ENCODE results near the gene BIRC2. TPM values are rescaled to one million over a fixed set of nuclear protein-coding genes. Genes with fewer than 3 reads are reported as not detected.

The BIRC2 gene
- total and polyA plus RNA-seq, 9 donors = 23.7 to 57.8 (median 33.6) TPM

DNA sequence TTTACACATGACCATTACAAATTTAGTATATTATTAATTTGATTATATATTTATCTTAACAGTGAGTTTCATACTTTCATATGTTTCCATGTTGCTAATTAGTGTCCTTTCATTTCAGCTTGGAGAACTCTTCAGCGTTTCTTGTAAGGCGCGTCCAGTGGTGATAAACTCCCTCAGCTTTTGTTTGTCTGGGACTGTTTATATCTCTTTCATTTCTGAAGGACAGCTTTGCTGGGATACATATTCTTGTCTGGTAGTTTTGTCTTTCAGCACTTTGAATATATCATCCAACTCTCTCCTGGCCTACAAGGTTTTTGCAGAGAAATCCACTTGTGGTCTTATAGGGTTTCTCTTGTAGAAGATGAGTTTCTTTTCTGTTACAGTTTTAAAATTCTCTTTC is 12.4 kb downstream of the BIRC2 start:
- Histone ChIP-seq H3K36me3 (no peaks in the 10 kb centered on the region), H3K4me3 (no peak overlapping the region), H3K27ac (no peak overlapping the region), H3K9me3 (no peaks in the 10 kb centered on the region), H3K27me3 (no peaks in the 10 kb centered on the region), H3K4me1 (ENCODE audit: insufficient read depth) (no peaks in the 10 kb centered on the region)
- DNase-seq = no peak
- WGBS, 3 donors = 66 to 97% (median 80%) methylated on average over 3 of the region's 3 CpGs
- TF ChIP-seq, protein P1, sequence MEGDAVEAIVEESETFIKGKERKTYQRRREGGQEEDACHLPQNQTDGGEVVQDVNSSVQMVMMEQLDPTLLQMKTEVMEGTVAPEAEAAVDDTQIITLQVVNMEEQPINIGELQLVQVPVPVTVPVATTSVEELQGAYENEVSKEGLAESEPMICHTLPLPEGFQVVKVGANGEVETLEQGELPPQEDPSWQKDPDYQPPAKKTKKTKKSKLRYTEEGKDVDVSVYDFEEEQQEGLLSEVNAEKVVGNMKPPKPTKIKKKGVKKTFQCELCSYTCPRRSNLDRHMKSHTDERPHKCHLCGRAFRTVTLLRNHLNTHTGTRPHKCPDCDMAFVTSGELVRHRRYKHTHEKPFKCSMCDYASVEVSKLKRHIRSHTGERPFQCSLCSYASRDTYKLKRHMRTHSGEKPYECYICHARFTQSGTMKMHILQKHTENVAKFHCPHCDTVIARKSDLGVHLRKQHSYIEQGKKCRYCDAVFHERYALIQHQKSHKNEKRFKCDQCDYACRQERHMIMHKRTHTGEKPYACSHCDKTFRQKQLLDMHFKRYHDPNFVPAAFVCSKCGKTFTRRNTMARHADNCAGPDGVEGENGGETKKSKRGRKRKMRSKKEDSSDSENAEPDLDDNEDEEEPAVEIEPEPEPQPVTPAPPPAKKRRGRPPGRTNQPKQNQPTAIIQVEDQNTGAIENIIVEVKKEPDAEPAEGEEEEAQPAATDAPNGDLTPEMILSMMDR (IDR thresholded peaks at IDR 0.05) = no peak
- TF ChIP-seq POLR2A (IDR thresholded peaks at IDR 0.05) = no peak
- no peak for TF ChIP-seq EP300 (IDR thresholded peaks at IDR 0.05)
- intact Hi-C loops (cut with DNase I) = no loop called here

DNA sequence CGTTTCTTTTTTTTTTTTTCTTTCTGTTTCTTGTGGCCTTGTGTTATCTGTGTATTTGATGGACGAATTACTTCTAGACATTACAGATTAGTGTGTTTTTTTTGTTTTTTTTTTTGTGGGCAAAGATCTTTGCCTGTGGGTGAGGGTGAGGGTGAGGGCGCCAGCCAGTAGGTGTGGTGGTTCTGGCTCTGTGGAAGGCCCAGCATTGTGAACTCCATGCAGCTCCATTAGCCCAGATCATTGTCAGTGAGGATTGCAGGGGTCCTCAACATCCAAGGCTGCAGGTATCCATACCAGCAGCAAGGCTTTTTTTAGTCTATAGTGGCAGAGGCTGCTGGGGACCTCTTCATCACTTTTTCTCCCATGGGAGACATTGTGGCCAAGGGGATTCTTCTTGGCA is 13.7 kb downstream of the BIRC2 start:
- Histone ChIP-seq H3K9me3 (no peaks in the 10 kb centered on the region), H3K27me3 (no peaks in the 10 kb centered on the region), H3K4me3 (no peak overlapping the region), H3K4me1 (ENCODE audit: insufficient read depth) (no peaks in the 10 kb centered on the region), H3K36me3 (no peaks in the 10 kb centered on the region), H3K27ac (no peak overlapping the region)
- WGBS, 3 donors = 74 to 85% (median 80%) methylated on average over 3 of the region's 3 CpGs
- TF ChIP-seq, protein P1 (IDR thresholded peaks at IDR 0.05) = no peak
- TF ChIP-seq EP300 (IDR thresholded peaks at IDR 0.05) (no peak), POLR2A (IDR thresholded peaks at IDR 0.05) (no peak)
- intact Hi-C loops (cut with DNase I) = loop anchor here in 1 of 4 donors (10.0 kb wide), 1 partner anchor 134 kb away; no protein-coding TSS in a partner anchor
- DNase-seq = no peak

DNA sequence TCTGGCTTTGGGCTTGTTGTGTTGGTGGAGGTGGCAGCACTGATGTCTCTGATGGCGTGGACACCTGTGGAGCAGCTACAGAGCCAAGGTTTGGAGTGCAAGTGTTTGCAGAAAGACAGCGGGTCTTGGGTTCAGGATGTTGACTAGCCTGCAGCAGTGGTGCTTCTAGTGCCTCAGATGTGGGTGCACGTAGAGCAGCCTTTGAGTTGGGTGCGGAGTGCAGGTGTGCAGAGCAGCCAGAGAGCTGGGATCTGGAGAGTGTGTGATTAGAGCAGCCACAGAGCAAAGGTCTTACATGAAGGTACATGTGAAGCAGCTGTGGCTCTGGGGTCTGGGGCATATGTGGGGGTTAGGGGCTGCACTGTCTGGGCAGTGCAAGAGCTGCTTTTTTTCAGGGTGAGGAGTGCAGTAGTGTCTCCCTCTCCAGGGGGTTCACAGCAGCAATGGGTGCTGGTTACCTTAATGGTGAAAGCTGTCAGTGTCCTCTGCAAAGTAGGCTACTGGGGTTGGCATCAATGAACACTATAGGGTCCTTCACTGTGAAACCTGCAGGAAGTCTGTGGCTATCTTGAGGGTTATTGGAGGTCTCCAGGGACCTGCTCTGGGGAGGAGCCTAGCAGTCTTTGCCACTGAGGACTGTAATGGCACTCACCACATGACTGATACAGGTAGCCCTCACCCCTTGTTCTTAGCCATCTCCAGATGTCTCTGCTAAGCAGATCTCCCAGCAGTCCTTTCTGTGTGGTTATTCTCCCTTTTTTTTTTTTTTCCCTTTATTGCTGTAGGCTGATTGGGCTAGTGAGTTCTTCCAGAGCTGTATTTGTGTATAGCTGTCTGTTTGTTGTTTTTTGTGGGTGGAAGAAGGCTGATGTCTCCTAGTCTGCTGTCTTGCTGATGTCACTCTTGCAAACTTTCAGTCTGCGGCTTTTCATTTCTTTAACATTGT is 14.3 kb downstream of the BIRC2 start:
- no peaks in the 10 kb centered on the region for H3K27me3 ChIP-seq
- DNase-seq = no peak
- H3K4me1 ChIP-seq (ENCODE audit: insufficient read depth) = no peaks in the 10 kb centered on the region
- intact Hi-C loops (cut with DNase I) = loop anchor here in 1 of 4 donors (10.0 kb wide), 1 partner anchor 133 kb away; no protein-coding TSS in a partner anchor
- H3K4me3 ChIP-seq = no peak overlapping the region
- TF ChIP-seq, protein P1 (IDR thresholded peaks at IDR 0.05) = no peak
- no peak for TF ChIP-seq EP300 (IDR thresholded peaks at IDR 0.05)
- no peak for TF ChIP-seq POLR2A (IDR thresholded peaks at IDR 0.05)
- no peaks in the 10 kb centered on the region for H3K9me3 ChIP-seq
- no peak overlapping the region for H3K27ac ChIP-seq
- WGBS, 3 donors = 98 to 99% (median 99%) methylated on average over 5 of the region's 5 CpGs
- H3K36me3 ChIP-seq = no peaks in the 10 kb centered on the region

GRCh38 chr11:102364991-102365390 is 18.0 kb downstream of the BIRC2 start:
- no peak for DNase-seq
- Histone ChIP-seq H3K27me3 (no peaks in the 10 kb centered on the region), H3K27ac (no peak overlapping the region), H3K4me1 (ENCODE audit: insufficient read depth) (no peaks in the 10 kb centered on the region), H3K4me3 (no peak overlapping the region), H3K36me3 (no peaks in the 10 kb centered on the region), H3K9me3 (no peaks in the 10 kb centered on the region)
- 76 to 82% (median 77%) methylated on average over 1 of the region's 1 CpG for WGBS, 3 donors
- intact Hi-C loops (cut with DNase I) = loop anchor here in 1 of 4 donors (10.0 kb wide), 1 partner anchor 130 kb away; no protein-coding TSS in a partner anchor
- TF ChIP-seq, protein P1 (IDR thresholded peaks at IDR 0.05) = no peak
- no peak for TF ChIP-seq POLR2A (IDR thresholded peaks at IDR 0.05)
- TF ChIP-seq EP300 (IDR thresholded peaks at IDR 0.05) = no peak
